H1 (cell line): ENCODE measurements around the gene DMGDH. TPM values are rescaled to one million over a fixed set of nuclear protein-coding genes. Genes with fewer than 3 reads are reported as not detected.

Source experiments
- CTCF ChIA-PET: fragments of 300-600 bp; sonication (Branson Sonifier 250); formaldehyde crosslinking; loops from one replicate; lab custom pipeline; 2021; ENCODE audit not compliant: partially characterized antibody; lab: Charles Lee
- POLR2A ChIA-PET: fragments of 300-600 bp; sonication (Branson Sonifier 250); formaldehyde crosslinking; loops from one replicate; lab custom pipeline; 2021; ENCODE audit warnings: inconsistent platforms; ENCODE audit not compliant: partially characterized antibody; lab: Charles Lee
- DNase-seq, 2 experiments: peaks; one replicate each; pipeline versions ENCODE4 v3.0.0 to v3.0.0-alpha.2; 2010 to 2022; ENCODE audit warnings: low spot score in 2 of 2, low read depth in 1 of 2, mixed read lengths in 1 of 2
- FAIRE-seq: peaks from 2 replicates; lab custom pipeline; 2011; peaks lifted over from hg19 to GRCh38; lab: Jason Lieb, UNC
- H2AFZ ChIP-seq: 2 replicates; pipeline ENCODE4 v1.8.1; 2012; ENCODE audit warnings: low read length, inconsistent platforms
- H2AK5ac ChIP-seq: 2 replicates; pipeline ENCODE4 v1.6.1; 2013; ENCODE audit warnings: low read depth, low read length
- H2BK120ac ChIP-seq: replicated peaks from 2 replicates; pipeline ENCODE3; 2013; ENCODE audit warnings: low read depth, low read length, inconsistent platforms
- H2BK12ac ChIP-seq: 2 replicates; pipeline ENCODE4 v1.6.1; 2013; ENCODE audit warnings: low read depth, low read length
- H2BK15ac ChIP-seq: 2 replicates; pipeline ENCODE4 v1.6.1; 2013; ENCODE audit warnings: low read length
- H2BK20ac ChIP-seq: 2 replicates; pipeline ENCODE4 v1.6.1; 2013; ENCODE audit warnings: low read length
- H2BK5ac ChIP-seq: 2 replicates; pipeline ENCODE4 v1.6.1; 2013; ENCODE audit warnings: low read depth, low read length
- H3K14ac ChIP-seq: 2 replicates; pipeline ENCODE4 v1.6.1; 2013; ENCODE audit warnings: inconsistent platforms; ENCODE audit not compliant: insufficient read length
- H3K18ac ChIP-seq: 2 replicates; pipeline ENCODE4 v1.6.1; 2013; ENCODE audit warnings: low read length; ENCODE audit errors: extremely low read depth
- H3K23ac ChIP-seq: 2 replicates; pipeline ENCODE4 v1.6.1; 2013; ENCODE audit warnings: inconsistent platforms; ENCODE audit not compliant: insufficient read length
- H3K23me2 ChIP-seq: 2 replicates; pipeline ENCODE4 v1.6.1; 2013; ENCODE audit warnings: low read depth, low read length
- H3K27ac ChIP-seq: 2 replicates; pipeline ENCODE4 v1.6.1; 2011; ENCODE audit warnings: low read depth, low read length, inconsistent platforms
- H3K27me3 ChIP-seq, 4 experiments: replicated peaks in 1 of 4; 1 replicate in 1 of 4; 2 replicates in 3 of 4; pipeline versions ENCODE4 v1.6.1 to v1.8.1; 2011 to 2013; ENCODE audit warnings: low read length in 3 of 4, mild to moderate bottlenecking in 3 of 4, inconsistent platforms in 2 of 4, mixed read lengths in 2 of 4, moderate library complexity in 1 of 4; ENCODE audit not compliant: control insufficient read depth in 3 of 4, insufficient read depth in 3 of 4; ENCODE audit errors: extremely low read depth in 1 of 4
- H3K36me3 ChIP-seq, 4 experiments: 2 replicates each; pipeline versions ENCODE4 v1.6.1 to v1.8.1; 2011 to 2013; ENCODE audit warnings: mild to moderate bottlenecking in 4 of 4, low read length in 3 of 4, moderate library complexity in 2 of 4, control low read depth in 1 of 4, inconsistent platforms in 1 of 4; ENCODE audit not compliant: insufficient read depth in 4 of 4, control insufficient read depth in 2 of 4
- H3K4ac ChIP-seq: replicated peaks from 2 replicates; pipeline ENCODE3; 2013; ENCODE audit warnings: low read length, low read depth, mixed read lengths, inconsistent platforms; ENCODE audit not compliant: insufficient read length
- H3K4me1 ChIP-seq, 4 experiments: replicated peaks in 1 of 4; 1 replicate in 1 of 4; 2 replicates in 3 of 4; pipeline versions ENCODE4 v1.6.1 to v1.8.1; 2011 to 2013; ENCODE audit warnings: low read length in 3 of 4, inconsistent platforms in 2 of 4, mixed read lengths in 1 of 4; ENCODE audit not compliant: insufficient read depth in 4 of 4, control insufficient read depth in 3 of 4
- H3K4me2 ChIP-seq, 2 experiments: 2 replicates each; pipeline versions ENCODE4 v1.6.1 to v1.8.1; 2011 to 2013; ENCODE audit warnings: low read depth in 2 of 2, low read length in 2 of 2, control low read depth in 1 of 2, inconsistent platforms in 1 of 2, mild to moderate bottlenecking in 1 of 2; ENCODE audit not compliant: insufficient read depth in 1 of 2
- H3K4me3 ChIP-seq, 4 experiments: fragments of 200-600, 300-600 bp in 1 of 4; sonication (generic), shearing (Covaris generic), sonication (Bioruptor Twin) in 1 of 4; 2 replicates each; pipeline versions ENCODE4 v1.5.1 to v1.8.1; 2011 to 2016; ENCODE audit warnings: low read length in 4 of 4, low read depth in 3 of 4, control low read depth in 2 of 4, inconsistent platforms in 2 of 4, mild to moderate bottlenecking in 2 of 4, mixed read lengths in 1 of 4, moderate library complexity in 1 of 4; ENCODE audit not compliant: insufficient read depth in 2 of 4; ENCODE audit errors: extremely low read depth in 1 of 4
- H3K56ac ChIP-seq: replicated peaks from 2 replicates; pipeline ENCODE3; 2013; ENCODE audit warnings: low read depth, mild to moderate bottlenecking, mixed read lengths, low read length, inconsistent platforms; ENCODE audit not compliant: insufficient read length
- H3K79me1 ChIP-seq: 2 replicates; pipeline ENCODE4 v1.6.1; 2013; ENCODE audit warnings: low read depth, low read length, control low read depth
- H3K79me2 ChIP-seq, 2 experiments: 2 replicates each; pipeline versions ENCODE4 v1.6.1 to v1.8.1; 2012 to 2013; ENCODE audit warnings: low read length in 2 of 2, mild to moderate bottlenecking in 2 of 2, inconsistent platforms in 1 of 2; ENCODE audit not compliant: insufficient read depth in 2 of 2, control insufficient read depth in 1 of 2
- H3K9ac ChIP-seq, 4 experiments: replicated peaks in 1 of 4; 1 replicate in 1 of 4; 2 replicates in 3 of 4; pipeline versions ENCODE4 v1.6.1 to v1.8.1; 2011 to 2013; ENCODE audit warnings: low read depth in 3 of 4, low read length in 3 of 4, control low read depth in 2 of 4, mild to moderate bottlenecking in 2 of 4, moderate library complexity in 2 of 4, inconsistent platforms in 1 of 4; ENCODE audit errors: extremely low read depth in 1 of 4
- H3K9me3 ChIP-seq, 2 experiments: 2 replicates each; pipeline versions ENCODE4 v1.6.1 to v1.8.1; 2012 to 2013; ENCODE audit warnings: mild to moderate bottlenecking in 2 of 2, moderate library complexity in 2 of 2, control low read depth in 1 of 2, inconsistent platforms in 1 of 2, low read depth in 1 of 2, low read length in 1 of 2, mixed read lengths in 1 of 2; ENCODE audit not compliant: insufficient read depth in 2 of 2
- H4K20me1 ChIP-seq, 2 experiments: replicated peaks in 1 of 2; 2 replicates each; pipeline versions ENCODE3 to v1.8.1; 2011 to 2013; ENCODE audit warnings: inconsistent platforms in 2 of 2, low read length in 2 of 2, mild to moderate bottlenecking in 1 of 2; ENCODE audit not compliant: insufficient read depth in 2 of 2, control insufficient read depth in 1 of 2
- H4K5ac ChIP-seq: 2 replicates; pipeline ENCODE4 v1.6.1; 2013; ENCODE audit warnings: low read length, low read depth, mixed read lengths, inconsistent platforms; ENCODE audit not compliant: insufficient read length
- H4K8ac ChIP-seq: 2 replicates; pipeline ENCODE4 v1.8.0; 2013; ENCODE audit warnings: mild to moderate bottlenecking, moderate library complexity, low read length, inconsistent platforms; ENCODE audit not compliant: insufficient read depth; ENCODE audit errors: extremely low read depth
- H4K91ac ChIP-seq: replicated peaks from 2 replicates; pipeline ENCODE3; 2013; ENCODE audit warnings: low read length, mixed read lengths, inconsistent platforms; ENCODE audit not compliant: insufficient read length
- FOSL1 ChIP-seq: IDR thresholded peaks from 2 replicates; pipeline ENCODE4 v1.6.1; 2011; ENCODE audit warnings: mild to moderate bottlenecking, low read depth, low read length, moderate library complexity; ENCODE audit not compliant: insufficient read depth
- GTF2F1 ChIP-seq: IDR thresholded peaks from 2 replicates; pipeline ENCODE4 v1.6.1; 2012; ENCODE audit warnings: low read depth, low read length, improper control_type of control experiment, borderline replicate concordance
- JUN ChIP-seq: IDR thresholded peaks from 2 replicates; pipeline ENCODE4 v1.6.1; 2011; ENCODE audit warnings: low read depth, mild to moderate bottlenecking, improper control_type of control experiment, low read length
- KDM1A ChIP-seq: fragments of 200-600, 300-600 bp; sonication (generic); IDR thresholded peaks from 2 replicates; pipeline ENCODE4 v1.7.1; 2016; ENCODE audit warnings: mild to moderate bottlenecking, low read length, borderline replicate concordance
- NANOG ChIP-seq: IDR thresholded peaks from 2 replicates; pipeline ENCODE4 v1.6.1; 2011; ENCODE audit warnings: low read length, low read depth, mild to moderate bottlenecking, inconsistent platforms; ENCODE audit not compliant: insufficient read depth, poor library complexity, severe bottlenecking
- PHF8 ChIP-seq: fragments of 200-600 bp; sonication (generic); conservative IDR thresholded peaks from 2 replicates; pipeline ENCODE4 v1.7.1; 2012; ENCODE audit warnings: low read depth, mild to moderate bottlenecking, inconsistent platforms, low read length, moderate library complexity
- POLR2A ChIP-seq, 2 experiments: IDR thresholded peaks; 1 replicate in 1 of 2; 2 replicates in 1 of 2; pipeline ENCODE4 v1.6.1; 2011; ENCODE audit warnings: low read depth in 2 of 2, low read length in 2 of 2, mild to moderate bottlenecking in 2 of 2; ENCODE audit errors: control extremely low read depth in 1 of 2
- RAD21 ChIP-seq, 2 experiments: IDR thresholded peaks in 1 of 2; conservative IDR thresholded peaks in 1 of 2; 2 replicates each; pipeline ENCODE4 v1.6.1; 2011; ENCODE audit warnings: low read depth in 2 of 2, low read length in 2 of 2, improper control_type of control experiment in 1 of 2, inconsistent platforms in 1 of 2, mild to moderate bottlenecking in 1 of 2, moderate library complexity in 1 of 2
- RBBP5 ChIP-seq: IDR thresholded peaks from 2 replicates; pipeline ENCODE4 v1.7.1; 2012; ENCODE audit warnings: low read depth, mild to moderate bottlenecking, inconsistent platforms, low read length, moderate library complexity, borderline replicate concordance
- RNF2 ChIP-seq: fragments of 200-900, 300-1000 bp; sonication (generic); IDR thresholded peaks from 2 replicates; pipeline ENCODE4 v1.7.1; 2016; ENCODE audit warnings: borderline replicate concordance, low read depth, mild to moderate bottlenecking, antibody characterized with exemption, low read length; ENCODE audit not compliant: poor library complexity, severe bottlenecking; ENCODE audit errors: missing control alignments
- TAF7 ChIP-seq: optimal IDR thresholded peaks from 2 replicates; pipeline ENCODE3; 2011; ENCODE audit warnings: low read depth, mild to moderate bottlenecking, inconsistent platforms, low read length, moderate library complexity, borderline replicate concordance
- TEAD4 ChIP-seq: IDR thresholded peaks from 2 replicates; pipeline ENCODE4 v1.6.1; 2012; ENCODE audit warnings: low read depth, low read length, inconsistent platforms, mixed read lengths
- WGBS, 2 experiments: shearing (Covaris generic) in 1 of 2; methylation state at CpG; one replicate each; pipeline versions ENCODE4 v1.1.6 to v1.1.7; 2013 to 2015; ENCODE audit warnings: low lambda C conversion rate in 2 of 2, mixed read lengths in 2 of 2, inconsistent platforms in 1 of 2, low coverage in 1 of 2, missing lambda C conversion rate in 1 of 2; ENCODE audit not compliant: insufficient replicate concordance in 2 of 2, insufficient coverage in 1 of 2, insufficient read length in 1 of 2; ENCODE audit errors: extremely low coverage in 1 of 2, missing lambda C conversion rate in 1 of 2; 5-methylcytosine and 5-hydroxymethylcytosine counted together
- polyA plus RNA-seq, 7 experiments: library from polyadenylated mRNA; depleted of rRNA in 3 of 7; stranded (reverse) in 5 of 7; unstranded in 2 of 7; fragments of >200 nt in 5 of 7; fragments of 200-250 nt in 2 of 7; gene quantifications; 1 replicate in 5 of 7; 2 replicates in 1 of 7; 4 replicates in 1 of 7; pipeline versions ENCODE4 v1.2.1 to v1.2.3, GENCODE V29; 2011 to 2013; ENCODE audit warnings: missing spikeins in 2 of 7, mixed read lengths in 2 of 7
- total RNA-seq: library from RNA; stranded (reverse); fragmentation: NEBNext Ultra II Directional; extraction: Animal tissue kit (Norgen Biotek cat#: 25700); gene quantifications from 2 replicates; pipeline ENCODE4 v1.2.1, GENCODE V29; 2021
- TF ChIP-seq, protein P1 (sequence below): IDR thresholded peaks from 2 replicates; pipeline ENCODE4 v1.6.1; 2011; ENCODE audit warnings: low read depth, mild to moderate bottlenecking, low read length; ENCODE audit not compliant: insufficient read depth

DMGDH gene
- total and polyA plus RNA-seq, 2 of the 8 experiments (the other 6 are each of a cell fraction or from before 2014, with no cell fraction given): 0.15 TPM; not detected in 1

DNA sequence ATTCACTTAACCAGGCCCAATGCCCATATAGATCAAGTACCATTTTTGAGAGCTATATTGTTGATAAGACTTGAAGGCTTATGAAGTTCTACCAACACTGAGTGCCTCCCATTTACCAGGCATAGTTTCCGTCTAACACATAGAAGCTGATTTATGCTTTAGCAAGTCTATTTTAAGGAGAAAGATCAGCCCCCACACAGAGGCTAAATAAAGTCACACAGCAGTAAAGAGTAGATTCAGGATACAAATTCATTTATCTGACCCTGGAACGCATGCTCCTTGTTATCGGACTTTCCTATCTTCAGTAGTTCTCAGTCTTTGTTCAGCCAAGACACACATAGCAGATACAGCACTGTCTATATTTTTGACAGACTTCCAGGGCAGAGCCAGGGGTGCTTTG, 34.2 kb downstream of the DMGDH start:
- Histone ChIP-seq H3K27me3 (no peaks in the 10 kb centered on the region), H4K91ac (no peak overlapping the region), H3K27ac (no peak overlapping the region), H3K4me3 (no peak overlapping the region), H3K4me2 (no peak overlapping the region), H3K4me1 (no peaks in the 10 kb centered on the region), H4K8ac (no peak overlapping the region), H4K20me1 (no peaks in the 10 kb centered on the region), H3K23ac (no peak overlapping the region), H3K4ac (no peak overlapping the region), H3K36me3 (no peaks in the 10 kb centered on the region), H2BK120ac (no peak overlapping the region), H3K56ac (no peak overlapping the region), H3K23me2 (no peaks in the 10 kb centered on the region), H3K79me2 (no peaks in the 10 kb centered on the region), H2AK5ac (no peak overlapping the region), H3K9me3 (no peaks in the 10 kb centered on the region), H2BK5ac (no peak overlapping the region), H2BK12ac (no peak overlapping the region), H4K5ac (no peak overlapping the region), H2BK20ac (no peak overlapping the region), H2AFZ (no peak overlapping the region), H3K79me1 (no peaks in the 10 kb centered on the region), H3K9ac (no peak overlapping the region), H3K18ac (no peak overlapping the region), H2BK15ac (no peak overlapping the region), H3K14ac (no peak overlapping the region)
- CTCF ChIA-PET: interaction anchor here (1.1 to 3.5 kb wide), 5 partner anchors 9 to 98 kb away, joined by 3 to 19 read pairs (median 5); no protein-coding TSS in a partner anchor
- DNase-seq (no peak), FAIRE-seq (no peak)
- WGBS, 2 experiments: 96% methylated on average over 3 of the region's 3 CpGs; no CpG with 5 or more reads in 1 of the 2 experiments
- POLR2A ChIA-PET: no interaction called here
- TF ChIP-seq POLR2A (IDR thresholded peaks at IDR 0.05; ENCODE audit: control extremely low read depth in 1 of 2, low read depth in 2 of 2, low read length in 2 of 2) (no peak), TEAD4 (no peak), TAF7 (no peak), GTF2F1 (no peak), RNF2 (no peak), RAD21 (IDR thresholded peaks at IDR 0.05 in 1 of 2, conservative IDR thresholded peaks at IDR 0.05 in 1 of 2; ENCODE audit: low read depth in 2 of 2, low read length in 2 of 2) (no peak), KDM1A (no peak), NANOG (no peak), FOSL1 (no peak), RBBP5 (no peak), PHF8 (no peak), JUN (no peak)
- TF ChIP-seq, protein P1, sequence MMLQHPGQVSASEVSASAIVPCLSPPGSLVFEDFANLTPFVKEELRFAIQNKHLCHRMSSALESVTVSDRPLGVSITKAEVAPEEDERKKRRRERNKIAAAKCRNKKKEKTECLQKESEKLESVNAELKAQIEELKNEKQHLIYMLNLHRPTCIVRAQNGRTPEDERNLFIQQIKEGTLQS: no peak
